DND-41 (cell line): Measurements from ENCODE around the gene PPFIA1.

ENCODE experiments used
- EZH2 ChIP-seq: IDR thresholded peaks from 3 replicates; pipeline ENCODE4 v1.6.1; 2012; ENCODE audit warnings: borderline replicate concordance, low read depth, mild to moderate bottlenecking, moderate library complexity, low read length, inconsistent platforms; ENCODE audit not compliant: severe bottlenecking
- TF ChIP-seq, protein P1 (sequence below): IDR thresholded peaks from 2 replicates; pipeline ENCODE4 v1.5.1; 2012; ENCODE audit warnings: borderline replicate concordance, low read length, moderate library complexity, mild to moderate bottlenecking; ENCODE audit not compliant: poor library complexity, severe bottlenecking; ENCODE audit errors: extremely low read depth

DNA sequence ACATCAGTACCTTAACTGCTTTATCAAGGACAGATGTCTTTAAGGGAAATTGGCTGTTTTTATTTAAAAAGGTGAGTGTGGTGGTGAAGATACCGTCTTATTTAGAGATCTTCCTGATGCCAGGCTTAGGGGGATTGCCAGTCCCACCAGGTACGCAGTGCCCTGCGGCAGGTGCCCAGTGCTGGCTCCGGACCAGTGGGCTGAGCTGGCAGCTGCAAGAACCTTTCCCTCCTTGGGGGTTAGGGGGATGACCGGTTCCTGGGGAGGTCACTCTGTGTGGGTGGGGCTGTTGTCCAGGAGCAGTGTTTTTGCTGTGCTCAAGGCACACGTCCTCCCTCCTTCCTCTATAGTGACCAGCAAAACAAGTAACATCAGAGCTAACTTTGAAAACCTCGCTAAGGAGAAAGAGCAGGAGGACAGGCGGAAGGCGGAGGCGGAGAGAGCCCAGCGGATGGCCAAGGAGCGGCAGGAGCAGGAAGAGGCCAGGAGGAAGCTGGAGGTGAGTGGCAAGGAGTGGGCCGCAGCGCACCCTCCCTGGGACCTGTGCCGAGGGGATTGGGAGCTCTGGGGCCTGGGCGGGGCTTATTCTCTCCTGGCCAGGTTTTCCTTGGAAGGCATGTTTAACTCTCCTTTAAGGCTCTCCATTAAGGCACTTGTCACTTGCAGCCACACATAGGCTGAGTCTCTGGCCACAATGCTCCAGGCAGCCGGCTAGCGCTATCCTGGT is 158.4 kb downstream of the PPFIA1 start:
- TF ChIP-seq, protein P1, sequence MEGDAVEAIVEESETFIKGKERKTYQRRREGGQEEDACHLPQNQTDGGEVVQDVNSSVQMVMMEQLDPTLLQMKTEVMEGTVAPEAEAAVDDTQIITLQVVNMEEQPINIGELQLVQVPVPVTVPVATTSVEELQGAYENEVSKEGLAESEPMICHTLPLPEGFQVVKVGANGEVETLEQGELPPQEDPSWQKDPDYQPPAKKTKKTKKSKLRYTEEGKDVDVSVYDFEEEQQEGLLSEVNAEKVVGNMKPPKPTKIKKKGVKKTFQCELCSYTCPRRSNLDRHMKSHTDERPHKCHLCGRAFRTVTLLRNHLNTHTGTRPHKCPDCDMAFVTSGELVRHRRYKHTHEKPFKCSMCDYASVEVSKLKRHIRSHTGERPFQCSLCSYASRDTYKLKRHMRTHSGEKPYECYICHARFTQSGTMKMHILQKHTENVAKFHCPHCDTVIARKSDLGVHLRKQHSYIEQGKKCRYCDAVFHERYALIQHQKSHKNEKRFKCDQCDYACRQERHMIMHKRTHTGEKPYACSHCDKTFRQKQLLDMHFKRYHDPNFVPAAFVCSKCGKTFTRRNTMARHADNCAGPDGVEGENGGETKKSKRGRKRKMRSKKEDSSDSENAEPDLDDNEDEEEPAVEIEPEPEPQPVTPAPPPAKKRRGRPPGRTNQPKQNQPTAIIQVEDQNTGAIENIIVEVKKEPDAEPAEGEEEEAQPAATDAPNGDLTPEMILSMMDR = no peak
- no peak for TF ChIP-seq EZH2
